Stimulated activated CD8-positive, alpha-beta memory T cell treated with anti-CD3 and anti-CD28 coated beads, Interleukin-7, amount 100 ng/mL, for 1 hour (primary cell): ENCODE measurements around the gene CACNA2D3.

Experiments used
- DNase-seq, 2 donors: peaks; one replicate each; pipeline ENCODE4 v3.0.0-alpha.2; 2020; ENCODE audit warnings: low read depth in 2 of 2

The CACNA2D3 gene

GRCh38 chr3:54530944-54531343 lies 408.6 kb downstream of the CACNA2D3 start:
- DNase-seq: no peak

GRCh38 chr3:54531741-54532140 lies 409.4 kb downstream of the CACNA2D3 start:
- no peak for DNase-seq

GRCh38 chr3:54533856-54534255 lies 411.5 kb downstream of the CACNA2D3 start:
- DNase-seq: no peak

- no peak for DNase-seq
These were observed 413.3 kb downstream of the CACNA2D3 start for GRCh38 chr3:54535619-54536018.

- DNase-seq: no peak
These were observed 414.1 kb downstream of the CACNA2D3 start for GRCh38 chr3:54536450-54536849.

- no peak for DNase-seq
These were observed 415.2 kb downstream of the CACNA2D3 start for GRCh38 chr3:54537506-54537905.

GRCh38 chr3:54538346-54538745 lies 416.0 kb downstream of the CACNA2D3 start:
- no peak for DNase-seq

GRCh38 chr3:54541369-54541768 lies 419.0 kb downstream of the CACNA2D3 start:
- DNase-seq: no peak

- no peak for DNase-seq
These were observed 421.1 kb downstream of the CACNA2D3 start for GRCh38 chr3:54543446-54543845.

- no peak for DNase-seq
These were observed 424.7 kb downstream of the CACNA2D3 start for GRCh38 chr3:54547051-54547450.

- DNase-seq: no peak
These were observed 425.5 kb downstream of the CACNA2D3 start for GRCh38 chr3:54547846-54548245.

- no peak for DNase-seq
These were observed 427.4 kb downstream of the CACNA2D3 start for GRCh38 chr3:54549607-54550220.

- DNase-seq: no peak
These were observed 428.0 kb downstream of the CACNA2D3 start for GRCh38 chr3:54550221-54550977.

- no peak for DNase-seq
These were observed 434.3 kb downstream of the CACNA2D3 start for GRCh38 chr3:54556630-54557029.

GRCh38 chr3:54557538-54558428 lies 435.4 kb downstream of the CACNA2D3 start:
- no peak for DNase-seq

- DNase-seq: no peak
These were observed 441.3 kb downstream of the CACNA2D3 start for GRCh38 chr3:54563501-54564200.

- no peak for DNase-seq
These were observed 442.1 kb downstream of the CACNA2D3 start for GRCh38 chr3:54564374-54564925.

GRCh38 chr3:54565956-54566355 lies 443.6 kb downstream of the CACNA2D3 start:
- no peak for DNase-seq

GRCh38 chr3:54567949-54568348 lies 445.6 kb downstream of the CACNA2D3 start:
- no peak for DNase-seq

- DNase-seq: no peak
These were observed 447.7 kb downstream of the CACNA2D3 start for GRCh38 chr3:54570008-54570407.

GRCh38 chr3:54572197-54572895 lies 450.0 kb downstream of the CACNA2D3 start:
- DNase-seq: no peak
